Lower leg skin (tissue), 3 donors: Measurements from ENCODE around the gene NF1.

ENCODE experiments used
- CTCF ChIP-seq, 3 donors: fragments of 450-650 bp; IDR thresholded peaks; one replicate each; pipeline ENCODE4 v1.5.1; 2016; ENCODE audit warnings: antibody characterized with exemption in 3 of 3, mild to moderate bottlenecking in 3 of 3, moderate library complexity in 2 of 3
- POLR2A ChIP-seq, 2 donors: fragments of 450-650 bp; IDR thresholded peaks; one replicate each; pipeline ENCODE4 v1.6.1; 2016 to 2017; ENCODE audit warnings: antibody characterized with exemption in 2 of 2, mild to moderate bottlenecking in 1 of 2, moderate library complexity in 1 of 2

- TF ChIP-seq CTCF (IDR thresholded peaks at IDR 0.05) (no peak), POLR2A (IDR thresholded peaks at IDR 0.05) (no peak)
These were observed 293.6 kb downstream of the NF1 start for GRCh38 chr17:31388351-31388750.
